Trophoblast cell (in vitro differentiated cells and primary cell): Measurements from ENCODE around the gene PRR14L.

ENCODE experiments used
- DNase-seq, 2 donors: peaks; one replicate each; pipeline ENCODE4 v3.0.0-alpha.2; 2016
- H2AFZ ChIP-seq: 2 replicates; pipeline ENCODE4 v1.6.1; 2013; ENCODE audit warnings: low read length, moderate library complexity, mild to moderate bottlenecking; ENCODE audit not compliant: insufficient read depth, poor library complexity
- H2AK5ac ChIP-seq: 2 replicates; pipeline ENCODE4 v1.6.1; 2013; ENCODE audit warnings: mild to moderate bottlenecking, low read length
- H2BK120ac ChIP-seq: 2 replicates; pipeline ENCODE4 v1.6.1; 2013; ENCODE audit warnings: low read length, mild to moderate bottlenecking, moderate library complexity; ENCODE audit not compliant: insufficient read depth, poor library complexity
- H2BK12ac ChIP-seq: 2 replicates; pipeline ENCODE4 v1.6.1; 2013; ENCODE audit warnings: mild to moderate bottlenecking, low read length, moderate library complexity
- H2BK5ac ChIP-seq: 2 replicates; pipeline ENCODE4 v1.6.1; 2013; ENCODE audit warnings: low read length, low read depth, moderate library complexity, mild to moderate bottlenecking; ENCODE audit not compliant: poor library complexity
- H3K14ac ChIP-seq: 2 replicates; pipeline ENCODE4 v1.6.1; 2013; ENCODE audit warnings: mild to moderate bottlenecking, low read length
- H3K18ac ChIP-seq: 2 replicates; pipeline ENCODE4 v1.6.1; 2013; ENCODE audit warnings: mild to moderate bottlenecking, low read length
- H3K23ac ChIP-seq: 2 replicates; pipeline ENCODE4 v1.6.1; 2013; ENCODE audit warnings: low read length
- H3K27ac ChIP-seq: 2 replicates; pipeline ENCODE4 v1.5.1; 2013; ENCODE audit warnings: low read depth, mild to moderate bottlenecking, inconsistent platforms, low read length, moderate library complexity
- H3K27me3 ChIP-seq: 2 replicates; pipeline ENCODE4 v1.6.1; 2013; ENCODE audit warnings: inconsistent platforms, mild to moderate bottlenecking, low read length, moderate library complexity; ENCODE audit not compliant: insufficient read depth
- H3K36me3 ChIP-seq, 2 experiments: 1 replicate in 1 of 2; 2 replicates in 1 of 2; pipeline ENCODE4 v1.6.1; 2013; ENCODE audit warnings: low read length in 2 of 2, mild to moderate bottlenecking in 2 of 2, moderate library complexity in 1 of 2; ENCODE audit not compliant: insufficient read depth in 2 of 2, control insufficient read depth in 1 of 2
- H3K4ac ChIP-seq: 2 replicates; pipeline ENCODE4 v1.6.1; 2013; ENCODE audit warnings: low read depth, mild to moderate bottlenecking, low read length, moderate library complexity
- H3K4me1 ChIP-seq, 2 experiments: 1 replicate in 1 of 2; 2 replicates in 1 of 2; pipeline ENCODE4 v1.6.1; 2013; ENCODE audit warnings: low read length in 2 of 2, mild to moderate bottlenecking in 2 of 2, moderate library complexity in 1 of 2; ENCODE audit not compliant: insufficient read depth in 2 of 2, control insufficient read depth in 1 of 2
- H3K4me2 ChIP-seq: 2 replicates; pipeline ENCODE4 v1.6.1; 2013; ENCODE audit warnings: inconsistent platforms, mild to moderate bottlenecking, low read length, moderate library complexity
- H3K4me3 ChIP-seq: 2 replicates; pipeline ENCODE4 v1.5.1; 2013; ENCODE audit warnings: mild to moderate bottlenecking, low read depth, low read length, inconsistent platforms
- H3K79me1 ChIP-seq: one replicate; pipeline ENCODE4 v1.6.1; 2013; ENCODE audit warnings: low read length
- H3K79me2 ChIP-seq: 2 replicates; pipeline ENCODE4 v1.6.1; 2013; ENCODE audit warnings: low read length, mild to moderate bottlenecking; ENCODE audit not compliant: control insufficient read depth, insufficient read depth, poor library complexity
- H3K9ac ChIP-seq: 2 replicates; pipeline ENCODE4 v1.6.1; 2013; ENCODE audit warnings: mild to moderate bottlenecking, low read length
- H3K9me3 ChIP-seq: 2 replicates; pipeline ENCODE4 v1.6.1; 2013; ENCODE audit warnings: low read depth, mild to moderate bottlenecking, control low read depth, inconsistent platforms, low read length; ENCODE audit not compliant: insufficient read depth
- H4K12ac ChIP-seq: 2 replicates; pipeline ENCODE4 v1.6.1; 2013; ENCODE audit warnings: low read depth, mild to moderate bottlenecking, low read length, moderate library complexity
- H4K8ac ChIP-seq: 2 replicates; pipeline ENCODE4 v1.6.1; 2013; ENCODE audit warnings: low read depth, mild to moderate bottlenecking, low read length, moderate library complexity
- H4K91ac ChIP-seq: one replicate; pipeline ENCODE4 v1.6.1; 2013; ENCODE audit warnings: low read depth, mild to moderate bottlenecking, low read length, moderate library complexity
- WGBS: extraction: QIAGEN DNeasy Blood & Tissue Kit; methylation state at CpG from one replicate; pipeline ENCODE4 v1.1.7; 2013; ENCODE audit warnings: missing lambda C conversion rate; ENCODE audit not compliant: insufficient read length, insufficient coverage; ENCODE audit errors: extremely low coverage; 5-methylcytosine and 5-hydroxymethylcytosine counted together

PRR14L gene

DNA sequence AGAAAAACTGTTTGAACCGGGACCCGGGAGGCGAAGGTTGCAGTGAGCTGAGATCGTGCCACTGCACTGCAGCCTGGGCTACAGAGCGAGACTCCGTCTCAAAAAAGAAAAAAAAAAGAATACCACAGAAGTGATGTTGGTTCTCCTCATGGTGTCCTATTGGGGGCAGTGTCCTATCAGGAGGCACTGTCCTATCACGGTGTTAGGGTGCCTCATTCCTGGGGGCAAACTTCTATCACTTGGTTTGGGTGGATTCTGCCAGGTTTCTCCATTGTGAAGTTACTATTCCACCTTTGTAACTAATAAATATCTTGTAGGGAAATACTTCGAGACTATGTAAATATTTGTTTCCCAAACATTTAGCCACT is 19.6 kb downstream of the PRR14L start:
- DNase-seq: no peak
- Histone ChIP-seq H2BK5ac (no peak overlapping the region), H2AK5ac (no peak overlapping the region), H3K4me1 (peaks cover 2 to 7% of the 10 kb centered on the region in 2 experiments), H3K4me3 (no peak overlapping the region), H3K23ac (no peak overlapping the region), H3K9me3 (no peaks in the 10 kb centered on the region), H2BK12ac (no peak overlapping the region), H3K27ac (no peak overlapping the region), H4K91ac (no peak overlapping the region), H3K9ac (no peak overlapping the region), H3K79me2 (peaks cover 2% of the 10 kb centered on the region), H3K18ac (no peak overlapping the region), H3K36me3 (peaks cover 9 to 12% of the 10 kb centered on the region in 2 experiments), H3K79me1 (no peaks in the 10 kb centered on the region), H2BK120ac (no peak overlapping the region), H4K12ac (no peak overlapping the region), H3K4me2 (no peak overlapping the region), H3K27me3 (no peaks in the 10 kb centered on the region), H2AFZ (no peak overlapping the region), H3K4ac (no peak overlapping the region), H3K14ac (no peak overlapping the region), H4K8ac (no peak overlapping the region)
- no CpG with 5 or more reads among the region's 8 CpGs for WGBS

DNA sequence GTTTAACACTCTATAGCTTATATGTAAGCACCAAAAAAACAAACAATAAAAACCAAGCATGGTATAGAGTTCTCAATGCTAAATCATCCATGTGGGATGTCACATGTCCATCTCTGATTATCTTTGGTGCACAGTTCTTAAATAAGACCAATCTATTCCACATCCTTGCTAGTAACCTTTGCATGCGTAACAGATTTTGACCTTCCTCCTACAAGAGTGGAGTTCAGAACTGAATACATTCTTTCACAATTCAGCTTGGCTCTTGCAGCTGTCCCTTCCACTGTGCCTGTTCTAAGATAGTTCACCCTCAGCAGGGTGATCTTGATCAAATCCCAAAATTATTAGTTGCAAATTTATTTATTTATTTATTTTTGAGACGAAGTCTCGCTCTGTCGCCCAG is 21.1 kb downstream of the PRR14L start:
- Histone ChIP-seq H4K91ac (no peak overlapping the region), H2BK12ac (no peak overlapping the region), H2BK120ac (no peak overlapping the region), H3K27ac (no peak overlapping the region), H3K9ac (no peak overlapping the region), H2BK5ac (no peak overlapping the region), H4K8ac (no peak overlapping the region), H3K36me3 (peaks cover 17 to 19% of the 10 kb centered on the region in 2 experiments), H3K79me2 (peaks cover 2% of the 10 kb centered on the region), H3K4me1 (no peaks in the 10 kb centered on the region), H3K9me3 (no peaks in the 10 kb centered on the region), H3K23ac (no peak overlapping the region), H3K4me2 (no peak overlapping the region), H4K12ac (no peak overlapping the region), H2AFZ (no peak overlapping the region), H3K18ac (no peak overlapping the region), H2AK5ac (no peak overlapping the region), H3K79me1 (no peaks in the 10 kb centered on the region), H3K27me3 (no peaks in the 10 kb centered on the region), H3K4me3 (no peak overlapping the region), H3K4ac (no peak overlapping the region), H3K14ac (no peak overlapping the region)
- DNase-seq: peak in 1 of 2 donors; percentile 21
- no CpG with 5 or more reads among the region's 4 CpGs for WGBS

DNA sequence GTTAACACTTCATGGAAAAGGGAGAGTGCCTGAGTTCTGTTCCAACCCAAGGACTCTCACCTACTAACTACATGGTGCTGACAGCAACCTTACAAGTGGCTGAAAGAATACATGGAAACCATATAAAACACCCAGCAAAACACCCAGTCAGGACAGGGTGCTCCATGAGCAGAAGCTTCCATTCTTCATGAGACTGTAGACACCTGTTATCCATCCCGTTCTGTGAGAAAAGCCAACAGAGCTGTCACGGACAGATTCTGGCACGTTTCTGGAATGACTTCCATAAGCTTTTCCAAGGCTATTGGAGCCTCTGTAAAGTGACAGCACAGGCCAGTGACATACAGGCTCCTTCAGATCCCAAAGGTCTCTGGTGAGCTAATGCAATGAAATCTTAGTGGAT is 23.2 kb downstream of the PRR14L start:
- no peak overlapping the region for H3K14ac ChIP-seq
- no CpG with 5 or more reads among the region's 3 CpGs for WGBS
- H2AK5ac ChIP-seq: no peak overlapping the region
- no peak overlapping the region for H2BK12ac ChIP-seq
- H3K4me3 ChIP-seq: no peak overlapping the region
- H3K27ac ChIP-seq: no peak overlapping the region
- no peak overlapping the region for H4K91ac ChIP-seq
- H3K4ac ChIP-seq: no peak overlapping the region
- no peaks in the 10 kb centered on the region for H3K79me2 ChIP-seq
- no peak overlapping the region for H3K9ac ChIP-seq
- H3K36me3 ChIP-seq: peaks cover 22 to 25% of the 10 kb centered on the region in 2 experiments
- no peak overlapping the region for H3K23ac ChIP-seq
- H2AFZ ChIP-seq: no peak overlapping the region
- no peak overlapping the region for H3K4me2 ChIP-seq
- H4K12ac ChIP-seq: no peak overlapping the region
- H3K79me1 ChIP-seq: no peaks in the 10 kb centered on the region
- no peaks in the 10 kb centered on the region for H3K27me3 ChIP-seq
- H3K4me1 ChIP-seq: no peaks in the 10 kb centered on the region
- no peak overlapping the region for H3K18ac ChIP-seq
- no peaks in the 10 kb centered on the region for H3K9me3 ChIP-seq
- no peak overlapping the region for H4K8ac ChIP-seq
- no peak for DNase-seq
- H2BK5ac ChIP-seq: no peak overlapping the region
- H2BK120ac ChIP-seq: no peak overlapping the region

DNA sequence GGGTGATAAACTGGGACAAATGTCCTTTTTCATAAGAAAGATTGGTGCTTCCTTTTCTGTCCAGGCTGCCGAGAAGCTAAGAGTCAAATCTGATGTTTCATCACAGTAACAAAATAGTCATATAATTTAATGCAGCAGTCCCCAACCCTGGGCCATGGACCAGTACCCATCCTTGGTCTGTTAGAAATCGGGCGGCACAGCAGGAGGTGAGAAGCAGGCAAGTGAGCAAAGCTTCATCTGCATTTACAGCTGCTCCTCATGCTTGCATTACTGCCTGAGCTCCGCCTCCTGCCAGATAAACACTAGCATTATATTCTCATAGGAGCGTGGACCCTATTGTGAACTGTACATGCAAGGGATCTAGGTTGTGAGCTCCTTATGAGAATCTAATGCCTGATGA is 26.2 kb downstream of the PRR14L start:
- no peak overlapping the region for H2AK5ac ChIP-seq
- no peak overlapping the region for H2BK12ac ChIP-seq
- no peaks in the 10 kb centered on the region for H3K79me2 ChIP-seq
- no peak overlapping the region for H3K27ac ChIP-seq
- H2AFZ ChIP-seq: no peak overlapping the region
- no peak overlapping the region for H2BK120ac ChIP-seq
- no peak overlapping the region for H3K18ac ChIP-seq
- no peak overlapping the region for H3K9ac ChIP-seq
- no CpG with 5 or more reads among the region's 5 CpGs for WGBS
- no peak overlapping the region for H3K14ac ChIP-seq
- H3K4me2 ChIP-seq: no peak overlapping the region
- H4K91ac ChIP-seq: no peak overlapping the region
- no peak overlapping the region for H3K4ac ChIP-seq
- H3K23ac ChIP-seq: no peak overlapping the region
- no peaks in the 10 kb centered on the region for H3K4me1 ChIP-seq
- no peak overlapping the region for H2BK5ac ChIP-seq
- no peaks in the 10 kb centered on the region for H3K27me3 ChIP-seq
- H3K36me3 ChIP-seq: peaks cover 30 to 33% of the 10 kb centered on the region in 2 experiments
- no peaks in the 10 kb centered on the region for H3K79me1 ChIP-seq
- H3K9me3 ChIP-seq: no peaks in the 10 kb centered on the region
- H4K12ac ChIP-seq: no peak overlapping the region
- DNase-seq: no peak
- no peak overlapping the region for H3K4me3 ChIP-seq
- no peak overlapping the region for H4K8ac ChIP-seq
